NK-92 (cell line): ENCODE data around the gene PPP1CB.
"Not testable (repeated sequence)": the region's sequence is repeated elsewhere in the genome, so short reads cannot be mapped to it uniquely, and the experiment has no call there.

Experiments used
- DNase-seq: peaks from one replicate; lab custom pipeline; 2025; ENCODE audit not compliant: unreplicated experiment; lab: John Stamatoyannopoulos, UW

The PPP1CB gene

GRCh38 chr2:28772351-28772750 is 20.7 kb downstream of the PPP1CB start:
- no peak for DNase-seq

GRCh38 chr2:28776471-28776870 is 24.8 kb downstream of the PPP1CB start:
- DNase-seq, result no peak

GRCh38 chr2:28778392-28778791 is 26.8 kb downstream of the PPP1CB start:
- DNase-seq, result no peak

- no peak for DNase-seq
Measured at GRCh38 chr2:28779001-28779400, 27.4 kb downstream of the PPP1CB start.

GRCh38 chr2:28780496-28780895 is 28.9 kb downstream of the PPP1CB start:
- no peak for DNase-seq

DNA sequence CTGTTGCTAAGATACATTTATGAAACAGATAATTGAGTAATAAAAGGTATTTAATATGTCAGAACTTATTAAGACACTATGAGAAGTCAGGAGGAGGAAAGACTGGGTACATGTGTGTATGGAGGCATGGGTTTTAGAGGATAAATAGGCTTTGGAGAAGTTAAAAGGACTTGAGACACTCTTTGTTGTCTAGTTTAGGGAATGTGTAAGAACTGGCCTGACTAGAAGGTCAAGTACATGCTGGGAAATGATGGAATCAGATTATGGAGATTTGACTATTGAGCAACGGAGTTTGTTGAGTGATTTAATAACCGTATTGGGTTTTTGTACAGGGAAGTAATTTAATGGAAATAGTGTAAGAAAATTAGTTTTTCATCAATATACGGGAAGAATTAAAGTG is 30.8 kb downstream of the PPP1CB start:
- DNase-seq, result no peak

GRCh38 chr2:28784570-28784969 is 32.9 kb downstream of the PPP1CB start:
- not testable (repeated sequence) for DNase-seq

- no peak for DNase-seq
Measured at GRCh38 chr2:28796620-28797019, 45.0 kb downstream of the PPP1CB start.

GRCh38 chr2:28801726-28802125 is 50.1 kb downstream of the PPP1CB start:
- DNase-seq, result no peak

DNA sequence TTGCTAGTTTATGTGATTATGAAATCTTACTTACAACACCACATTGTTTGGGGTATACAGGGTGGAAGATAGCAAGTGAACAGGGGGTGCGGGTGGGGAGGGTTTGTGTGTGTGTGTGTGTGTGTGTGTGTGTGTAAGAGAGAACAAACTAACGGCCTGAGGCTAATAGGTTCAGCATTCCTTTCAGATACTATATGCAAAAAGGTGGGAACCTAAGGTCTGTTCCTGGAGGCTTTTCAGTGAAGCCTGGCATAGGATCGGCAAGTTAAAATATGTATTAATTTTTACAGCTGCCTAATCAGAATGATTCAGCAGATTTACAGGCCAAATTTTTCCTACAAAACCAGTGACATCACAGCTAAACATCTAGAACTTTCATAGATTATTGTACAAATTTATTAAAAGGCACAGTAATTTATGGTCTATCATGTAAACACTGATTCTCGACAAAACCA is 51.4 kb downstream of the PPP1CB start:
- DNase-seq, result no peak

DNA sequence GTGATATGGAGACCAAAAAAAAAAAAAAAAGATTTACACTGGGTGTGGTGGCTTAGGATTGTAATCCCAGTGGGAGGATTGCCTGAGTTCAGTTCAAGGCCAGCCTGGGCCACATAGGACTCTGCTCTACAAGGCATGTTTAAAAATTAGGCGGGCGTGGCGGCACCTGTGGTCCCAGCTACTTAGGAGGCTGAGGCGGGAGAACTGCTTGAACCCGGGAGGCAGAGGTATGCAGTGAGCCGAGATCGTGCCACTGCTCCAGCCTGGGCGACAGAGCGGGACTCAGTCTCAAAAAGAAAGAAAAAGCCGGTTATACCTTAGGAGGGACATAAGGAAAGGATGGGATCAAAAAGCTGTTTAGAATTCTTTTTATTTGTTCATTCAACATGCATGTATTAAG is 58.3 kb downstream of the PPP1CB start:
- DNase-seq, result no peak

- DNase-seq, result peak; percentile 2
Measured at GRCh38 chr2:28810384-28811285, 59.0 kb downstream of the PPP1CB start, which contains the start of gene SPDYA. SPDYA (plus strand) TSS chr2:28810834; CDS start chr2:28816015, 5,181 bp downstream.

DNA sequence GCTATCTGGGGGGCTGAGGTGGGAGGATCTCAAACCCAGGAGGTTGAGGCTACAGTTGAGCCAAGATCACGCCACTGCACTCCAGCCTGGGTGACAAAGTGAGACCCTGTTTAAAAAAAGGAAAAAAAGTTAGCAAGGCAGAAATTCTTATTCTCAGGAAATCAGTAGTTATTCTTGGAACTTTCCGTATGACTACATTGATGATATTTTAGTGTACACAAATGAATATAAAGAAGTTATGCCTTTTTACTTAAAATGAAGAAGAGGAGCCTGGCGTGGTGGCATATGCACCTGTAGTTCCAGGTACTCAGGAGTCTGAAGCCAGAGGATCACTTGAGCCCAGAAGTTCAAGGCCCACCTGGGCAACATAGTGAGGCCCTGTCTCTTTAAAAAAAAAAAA is 66.4 kb downstream of the PPP1CB start:
- DNase-seq, result no peak

- peak; percentile 1 for DNase-seq
Measured at GRCh38 chr2:28821295-28821958, 69.8 kb downstream of the PPP1CB start.

- DNase-seq, result no peak
Measured at GRCh38 chr2:28822036-28822435, 70.4 kb downstream of the PPP1CB start.

GRCh38 chr2:28824207-28824606 is 72.6 kb downstream of the PPP1CB start:
- no peak for DNase-seq

- no peak for DNase-seq
Measured at GRCh38 chr2:28824870-28825269, 73.2 kb downstream of the PPP1CB start.

DNA sequence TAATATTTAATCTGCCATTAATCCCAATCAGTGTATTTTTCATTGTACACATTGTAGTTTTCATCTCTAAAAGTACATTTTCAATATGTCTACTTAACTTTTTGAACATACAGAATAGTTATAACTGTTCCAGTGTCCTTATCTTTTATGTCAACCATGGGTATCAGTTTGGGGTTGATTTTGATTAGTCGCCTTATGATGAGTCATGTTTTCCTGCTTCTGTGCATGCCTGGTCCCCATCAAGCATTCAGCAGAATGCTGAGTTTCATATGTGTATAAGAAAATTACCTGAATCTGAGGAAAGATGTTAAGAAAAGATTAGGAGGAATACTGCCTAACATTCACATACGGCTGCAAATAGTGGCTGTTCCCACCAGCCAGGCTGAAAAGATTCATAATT is 76.8 kb downstream of the PPP1CB start:
- DNase-seq, result no peak

DNA sequence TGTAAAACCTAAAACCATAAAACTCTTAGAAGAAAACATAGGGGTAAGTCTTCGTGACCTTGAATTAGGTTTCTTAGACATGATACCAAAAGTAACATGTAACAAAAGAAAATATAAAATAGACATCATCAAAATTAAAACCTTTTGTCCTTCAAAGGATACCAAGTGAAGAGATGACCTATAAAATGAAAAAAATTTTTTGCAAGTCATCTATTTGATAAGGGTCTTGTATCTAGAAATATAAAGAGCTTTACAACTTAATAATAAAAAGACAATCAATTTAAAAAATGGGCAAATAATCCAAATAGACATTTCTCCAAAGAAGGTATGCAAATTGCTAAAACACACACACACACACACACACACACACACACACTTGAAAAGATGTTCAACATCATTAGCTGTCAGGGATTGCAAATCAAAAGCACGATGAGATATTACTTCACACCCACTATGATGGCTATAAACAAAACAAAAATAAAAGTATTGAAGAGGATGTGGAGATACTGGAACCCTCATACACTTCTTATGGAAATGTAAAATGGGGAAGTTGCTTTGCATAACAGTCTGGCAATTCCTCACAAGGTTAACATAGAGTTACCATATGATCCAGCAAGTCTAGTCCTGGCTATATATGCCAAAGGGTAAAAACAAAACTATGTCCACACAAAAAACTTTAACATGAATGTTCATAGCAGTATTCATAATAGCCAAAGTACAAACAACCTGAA is 82.3 kb downstream of the PPP1CB start:
- DNase-seq, result no peak

- DNase-seq, result no peak
Measured at GRCh38 chr2:28835781-28836180, 84.2 kb downstream of the PPP1CB start.

- DNase-seq, result no peak
Measured at GRCh38 chr2:28838971-28839370, 87.3 kb downstream of the PPP1CB start.
